GM10266 (cell line): ENCODE results near the gene PRKG1.

Source experiments
- DNase-seq: peaks from one replicate; pipeline ENCODE4 v3.0.0; 2012; ENCODE audit errors: extremely low spot score
- TF ChIP-seq, protein P1 (sequence below): IDR thresholded peaks from 2 replicates; pipeline ENCODE4 v1.5.1; 2012; ENCODE audit warnings: mild to moderate bottlenecking, low read depth; ENCODE audit not compliant: control insufficient read depth, insufficient read depth; ENCODE audit errors: missing control alignments

Gene PRKG1

DNA sequence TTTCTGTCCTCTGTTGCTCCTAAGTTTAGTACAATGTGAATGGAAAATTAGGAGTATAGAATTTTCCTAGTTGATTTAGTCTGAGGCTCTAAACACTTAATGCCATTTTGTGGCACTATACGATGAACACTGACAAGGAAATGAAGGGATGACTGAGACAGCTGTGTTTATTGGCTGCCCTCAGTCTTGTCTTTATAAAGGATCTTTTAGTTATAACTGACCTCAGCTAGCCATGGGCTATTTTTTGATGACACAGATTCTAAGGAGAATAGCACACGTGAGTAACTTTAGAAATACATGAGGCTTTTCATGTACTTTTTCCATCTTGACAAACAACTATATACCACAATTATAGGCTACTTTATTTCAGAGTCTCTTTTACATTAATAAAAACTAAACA lies 113.7 kb downstream of the PRKG1 start:
- TF ChIP-seq, protein P1, sequence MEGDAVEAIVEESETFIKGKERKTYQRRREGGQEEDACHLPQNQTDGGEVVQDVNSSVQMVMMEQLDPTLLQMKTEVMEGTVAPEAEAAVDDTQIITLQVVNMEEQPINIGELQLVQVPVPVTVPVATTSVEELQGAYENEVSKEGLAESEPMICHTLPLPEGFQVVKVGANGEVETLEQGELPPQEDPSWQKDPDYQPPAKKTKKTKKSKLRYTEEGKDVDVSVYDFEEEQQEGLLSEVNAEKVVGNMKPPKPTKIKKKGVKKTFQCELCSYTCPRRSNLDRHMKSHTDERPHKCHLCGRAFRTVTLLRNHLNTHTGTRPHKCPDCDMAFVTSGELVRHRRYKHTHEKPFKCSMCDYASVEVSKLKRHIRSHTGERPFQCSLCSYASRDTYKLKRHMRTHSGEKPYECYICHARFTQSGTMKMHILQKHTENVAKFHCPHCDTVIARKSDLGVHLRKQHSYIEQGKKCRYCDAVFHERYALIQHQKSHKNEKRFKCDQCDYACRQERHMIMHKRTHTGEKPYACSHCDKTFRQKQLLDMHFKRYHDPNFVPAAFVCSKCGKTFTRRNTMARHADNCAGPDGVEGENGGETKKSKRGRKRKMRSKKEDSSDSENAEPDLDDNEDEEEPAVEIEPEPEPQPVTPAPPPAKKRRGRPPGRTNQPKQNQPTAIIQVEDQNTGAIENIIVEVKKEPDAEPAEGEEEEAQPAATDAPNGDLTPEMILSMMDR = no peak

DNA sequence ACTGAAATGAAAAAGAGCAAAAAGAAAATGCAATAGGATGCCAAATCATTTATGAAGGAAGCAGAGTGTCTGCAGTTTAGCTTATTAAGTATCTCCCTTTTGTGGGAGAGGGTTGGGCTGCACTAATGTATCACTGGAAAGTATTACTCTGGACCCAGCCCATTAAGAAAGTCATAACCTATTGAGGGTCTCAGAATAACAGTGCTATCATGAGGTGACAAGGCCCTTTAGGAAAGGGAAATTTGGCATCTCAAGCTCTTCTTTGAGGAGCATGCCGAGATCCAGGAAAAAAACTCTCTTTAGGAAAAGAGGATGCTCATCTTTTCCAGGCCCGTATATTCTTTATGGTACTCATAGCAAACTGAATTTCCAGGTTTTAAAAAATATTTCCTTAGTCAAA lies 114.6 kb downstream of the PRKG1 start:
- DNase-seq = no peak
- TF ChIP-seq, protein P1 = no peak

More for the DNA sequence above, 113.7 kb downstream of the PRKG1 start:
- DNase-seq = no peak

DNA sequence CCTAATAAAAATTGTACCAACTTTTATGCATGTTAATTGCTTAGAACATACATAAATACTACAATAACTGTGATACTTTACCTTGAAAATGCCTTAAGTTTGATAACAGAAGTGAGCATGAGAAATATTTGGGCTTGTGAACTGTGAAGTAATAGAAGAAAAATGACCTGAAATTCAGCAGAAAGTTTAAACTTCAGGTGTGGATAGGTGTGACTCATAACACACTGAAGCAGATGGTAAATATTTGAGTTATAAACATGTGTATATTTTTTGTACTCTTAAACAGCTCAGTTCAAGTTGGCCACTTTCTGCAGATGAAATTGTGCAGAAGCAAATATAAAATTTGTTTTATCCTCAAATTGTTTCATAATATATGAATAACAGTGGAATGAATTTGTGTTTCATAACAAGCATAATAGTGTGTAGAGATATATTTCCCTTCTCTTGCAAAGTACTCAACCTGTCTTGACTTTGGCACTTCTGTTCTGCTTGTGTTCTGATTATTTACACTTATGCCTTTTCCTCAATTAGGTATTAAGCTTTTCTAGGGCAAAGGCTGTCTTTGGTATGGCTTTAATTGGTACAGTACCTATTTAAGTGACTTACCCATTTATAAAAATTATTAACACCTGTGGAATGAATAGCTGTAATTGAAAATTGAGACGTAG lies 122.4 kb downstream of the PRKG1 start:
- DNase-seq = no peak
- TF ChIP-seq, protein P1 = no peak

DNA sequence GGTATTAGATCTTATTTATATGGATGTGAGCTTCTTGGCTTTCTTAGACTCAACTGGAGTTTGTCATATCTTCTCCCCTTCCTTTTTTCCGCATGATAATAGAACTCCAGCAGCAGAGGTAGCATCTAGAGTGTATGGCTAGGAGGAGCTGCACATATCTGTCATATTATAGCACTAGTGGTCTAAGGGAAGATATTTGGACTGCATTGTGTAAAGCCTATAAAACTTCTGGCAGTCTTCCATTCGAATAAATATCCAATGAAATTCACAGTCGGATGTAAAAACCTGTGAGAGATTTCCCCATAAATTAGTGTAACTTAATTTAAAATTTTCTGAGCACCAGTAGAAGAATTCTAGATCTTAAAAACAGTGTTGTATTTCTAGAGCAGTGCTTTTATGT lies 123.9 kb downstream of the PRKG1 start:
- TF ChIP-seq, protein P1 = no peak

DNA sequence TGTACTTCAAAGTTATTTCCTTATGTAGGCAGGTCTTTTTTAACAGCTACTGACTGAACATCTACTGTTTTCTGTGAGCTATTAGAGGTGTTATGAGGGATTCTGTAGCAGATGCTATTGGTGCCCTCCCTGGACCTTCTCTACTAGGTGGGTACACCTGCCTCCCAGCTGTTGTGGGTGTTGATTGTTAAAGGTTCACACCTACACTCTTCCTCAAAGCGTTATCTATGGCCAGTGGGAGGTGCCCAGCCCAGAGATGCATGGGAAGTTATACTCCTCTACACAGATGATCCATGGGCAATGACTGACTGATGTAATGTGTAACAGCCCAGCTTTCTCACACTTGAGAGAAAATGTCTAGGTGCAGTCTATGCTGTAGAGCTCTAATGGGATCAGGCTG lies 127.7 kb downstream of the PRKG1 start:
- TF ChIP-seq, protein P1 = no peak
- no peak for DNase-seq

More for the DNA sequence above, 123.9 kb downstream of the PRKG1 start:
- no peak for DNase-seq

DNA sequence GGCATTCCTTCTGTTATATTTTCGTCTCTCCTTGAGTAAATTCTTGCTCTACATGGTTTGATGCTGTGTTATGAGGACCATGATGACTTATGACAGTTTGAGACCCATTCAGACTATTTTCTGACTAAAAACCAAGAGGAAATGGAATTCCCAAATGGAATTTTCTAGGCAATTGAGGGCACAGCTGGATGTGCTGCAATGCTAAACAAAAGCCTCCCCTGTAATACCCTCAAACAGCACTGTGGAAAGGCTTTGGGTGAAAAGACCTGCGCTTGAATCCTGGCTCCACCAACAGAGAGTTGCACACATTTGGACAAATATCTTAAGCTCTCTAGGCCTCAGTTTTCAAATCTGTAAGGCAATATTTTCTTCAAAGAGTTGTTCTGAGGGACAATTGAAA lies 129.1 kb downstream of the PRKG1 start:
- TF ChIP-seq, protein P1 = no peak
- DNase-seq = no peak

DNA sequence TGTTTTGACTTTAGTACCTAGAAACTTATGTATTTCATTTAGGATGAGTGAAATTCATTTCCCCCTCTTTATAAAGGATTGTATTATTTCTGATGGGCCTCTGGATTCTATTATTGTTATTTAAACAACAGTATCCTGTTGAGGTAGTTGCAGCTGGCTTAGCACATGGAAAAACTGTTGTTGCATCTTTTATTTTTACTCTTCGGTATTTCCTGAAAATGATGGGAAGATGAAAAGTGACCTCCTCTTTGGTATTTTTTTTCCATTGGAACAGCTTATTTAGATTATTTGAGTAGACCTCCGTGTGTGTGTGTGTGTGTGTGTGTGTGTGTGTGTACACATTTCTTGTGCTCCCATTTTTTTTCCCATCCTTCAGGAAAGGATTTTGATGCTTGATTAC lies 129.8 kb downstream of the PRKG1 start:
- DNase-seq = no peak
- TF ChIP-seq, protein P1 = no peak
